HG03457 (cell line): ENCODE results near the gene TAF10.

Experiments used
- ATAC-seq: cut with Tn5 transposase; IDR thresholded peaks from one replicate; pipeline ENCODE4 v1.9.1; 2021; ENCODE audit warnings: moderate number of reproducible peaks; ENCODE audit not compliant: unreplicated experiment

Gene TAF10

DNA sequence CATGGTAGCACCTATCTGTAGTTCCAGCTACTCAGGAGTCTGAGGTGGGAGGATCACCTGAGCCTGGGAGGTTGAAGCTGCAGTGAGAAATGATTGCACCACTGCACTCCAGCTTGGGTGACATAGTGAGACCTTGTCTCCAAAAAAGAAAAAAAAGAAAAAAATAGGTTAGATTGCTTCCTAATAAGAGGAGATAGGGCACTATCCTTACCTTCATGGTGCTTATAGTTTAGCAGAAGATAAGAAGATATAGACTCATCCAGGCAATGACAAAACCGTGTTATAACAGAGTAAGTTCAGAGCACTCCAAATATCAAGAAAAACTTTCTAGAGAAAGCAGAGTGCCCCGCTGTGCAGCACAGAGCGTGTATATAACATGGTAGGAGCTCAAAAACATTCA lies 50.7 kb downstream of the TAF10 start:
- no peak for ATAC-seq
